ENCODE data around the gene USP20. TPM values are rescaled to one million over a fixed set of nuclear protein-coding genes. Genes with fewer than 3 reads are reported as not detected.

Gene USP20
- total RNA-seq, 1 experiment from 2014 or later, result 16.8 TPM

DNA sequence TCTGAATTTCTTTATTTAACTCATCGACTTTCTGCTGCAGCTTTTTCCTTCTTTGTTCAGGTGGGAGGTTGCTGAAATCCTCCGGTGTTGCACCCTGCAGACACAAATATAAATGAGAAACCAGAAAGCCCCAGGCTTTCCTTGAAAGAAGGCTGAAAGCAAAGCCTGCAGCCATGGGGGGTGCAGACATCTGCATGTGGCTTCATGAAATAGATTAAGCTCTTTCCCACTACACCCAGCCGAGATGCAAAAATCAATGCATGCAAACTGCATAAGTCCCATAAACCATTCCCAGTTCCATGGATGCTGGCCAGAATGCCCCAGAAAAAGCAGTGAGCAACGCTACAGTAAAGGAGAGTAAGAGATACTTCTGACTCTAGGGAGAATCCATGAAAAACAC lies 73.6 kb downstream of the USP20 start:
- no peaks in the 10 kb centered on the region for H3K9me2 ChIP-seq (ENCODE audit: insufficient read depth)
- H3K4me1 ChIP-seq (ENCODE audit: control insufficient read depth in 1 of 2, insufficient read depth in 2 of 2, low read length in 2 of 2), result peaks cover 18 to 31% of the 10 kb centered on the region in 2 experiments
- RAD21 ChIA-PET (ENCODE audit: low non-redundant PET in 1 of 2, low total read pairs in 2 of 2, uncharacterized antibody in 2 of 2, unreplicated experiment in 2 of 2), result no interaction called here
- no peaks in the 10 kb centered on the region for H4K20me1 ChIP-seq (ENCODE audit: insufficient read depth)
- H2AFZ ChIP-seq (ENCODE audit: low read depth, low read length, poor library complexity, severe bottlenecking), result no peak overlapping the region
- CTCF ChIA-PET, result no interaction called here
- no peaks in the 10 kb centered on the region for H3K79me2 ChIP-seq (ENCODE audit: insufficient read depth, low read length)
- ATAC-seq (no peak), DNase-seq (ENCODE audit: low read depth, low spot score) (no peak)
- intact Hi-C loops (cut with micrococcal nuclease), result no loop called here
- no peaks in the 10 kb centered on the region for H3K9me3 ChIP-seq (ENCODE audit: control insufficient read depth in 1 of 2, insufficient read depth in 1 of 2, low read depth in 1 of 2, low read length in 2 of 2)
- no peak overlapping the region for H3K9ac ChIP-seq (ENCODE audit: low read length)
- no TSS peak for BruUV-seq (replicated peaks)
- no peak overlapping the region for H3K4me2 ChIP-seq (ENCODE audit: low read length)
- H3K27me3 ChIP-seq (ENCODE audit: insufficient read depth, low read length), result no peaks in the 10 kb centered on the region
- POLR2A ChIA-PET, result no interaction called here
- no peak overlapping the region for H3K27ac ChIP-seq (ENCODE audit: low read depth, low read length)
- TF ChIP-seq EZH2phosphoT487 (IDR thresholded peaks at IDR 0.05; ENCODE audit: borderline replicate concordance) (no peak), FOSL1 (IDR thresholded peaks at IDR 0.05; ENCODE audit: low read depth) (no peak), JUND (IDR thresholded peaks at IDR 0.05) (no peak), ZNF274 (IDR thresholded peaks at IDR 0.05; ENCODE audit: low read depth, low read length) (no peak), POLR2AphosphoS5 (IDR thresholded peaks at IDR 0.05; ENCODE audit: low read depth, low read length) (no peak)
- H3K36me3 ChIP-seq (ENCODE audit: control insufficient read depth in 1 of 2, insufficient read depth in 2 of 2, low read length in 2 of 2), result no peaks in the 10 kb centered on the region
- no peak overlapping the region for H3K4me3 ChIP-seq (replicated peaks in 1 of 2; ENCODE audit: low read depth in 1 of 2, low read length in 2 of 2)

DNA sequence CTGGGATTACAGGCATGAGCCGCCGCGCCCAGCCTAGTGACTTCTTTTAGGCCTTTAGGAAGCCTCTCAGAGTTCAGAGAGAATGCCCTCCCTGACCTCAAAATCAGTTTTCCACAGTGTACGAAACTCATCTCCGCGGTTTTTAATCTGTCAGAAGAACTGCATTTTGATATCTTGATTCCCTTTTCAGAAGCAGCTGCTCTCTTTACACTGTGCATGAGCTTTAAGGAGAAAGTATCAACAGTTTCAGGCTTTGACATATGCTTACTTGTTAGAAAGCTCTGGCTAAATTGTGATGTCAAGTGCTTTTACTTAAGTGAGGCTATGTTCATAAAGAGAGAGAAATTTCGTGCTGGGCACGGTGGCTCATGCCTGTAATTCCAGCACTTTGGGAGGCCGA lies 74.6 kb downstream of the USP20 start:
- Histone ChIP-seq H3K4me1 (ENCODE audit: control insufficient read depth in 1 of 2, insufficient read depth in 2 of 2, low read length in 2 of 2) (peaks cover 18 to 31% of the 10 kb centered on the region in 2 experiments), H3K9me3 (ENCODE audit: control insufficient read depth in 1 of 2, insufficient read depth in 1 of 2, low read depth in 1 of 2, low read length in 2 of 2) (no peaks in the 10 kb centered on the region), H3K27me3 (ENCODE audit: insufficient read depth, low read length) (no peaks in the 10 kb centered on the region), H3K79me2 (ENCODE audit: insufficient read depth, low read length) (no peaks in the 10 kb centered on the region), H2AFZ (ENCODE audit: low read depth, low read length, poor library complexity, severe bottlenecking) (no peak overlapping the region), H3K4me3 (replicated peaks in 1 of 2; ENCODE audit: low read depth in 1 of 2, low read length in 2 of 2) (no peak overlapping the region; a peak in 1 of 4 replicates), H3K9ac (ENCODE audit: low read length) (peak overlapping the region; percentile 44), H3K36me3 (ENCODE audit: control insufficient read depth in 1 of 2, insufficient read depth in 2 of 2, low read length in 2 of 2) (no peaks in the 10 kb centered on the region), H3K4me2 (ENCODE audit: low read length) (peak overlapping the region; percentile 56), H3K9me2 (ENCODE audit: insufficient read depth) (no peaks in the 10 kb centered on the region), H3K27ac (ENCODE audit: low read depth, low read length) (peak overlapping the region; percentile 30; the same call in 1 of the 2 replicates), H4K20me1 (ENCODE audit: insufficient read depth) (no peaks in the 10 kb centered on the region)
- ATAC-seq, result 0 out of 2 replicates have a peak, but pooled peaks have one; percentile 3
- POLR2A ChIA-PET, result no interaction called here
- RAD21 ChIA-PET (ENCODE audit: low non-redundant PET in 1 of 2, low total read pairs in 2 of 2, uncharacterized antibody in 2 of 2, unreplicated experiment in 2 of 2), result interaction anchor here in 1 of 2 experiments (0.7 kb wide), 1 partner anchor 133 kb away, joined by 3 read pairs; the partner anchor contains the start of gene FNBP1
- DNase-seq (ENCODE audit: low read depth, low spot score), result no peak
- intact Hi-C loops (cut with micrococcal nuclease), result no loop called here
- BruUV-seq (replicated peaks), result no TSS peak
- CTCF ChIA-PET, result interaction anchor here (0.7 kb wide), 1 partner anchor 904 kb away, joined by 3 read pairs; no protein-coding TSS in a partner anchor
- TF ChIP-seq RAD21 (IDR thresholded peaks at IDR 0.05; ENCODE audit: low read depth) (no peak), CEBPB (IDR thresholded peaks at IDR 0.05; ENCODE audit: low read depth) (no peak), POLR2AphosphoS5 (IDR thresholded peaks at IDR 0.05; ENCODE audit: low read depth, low read length) (no peak), JUND (IDR thresholded peaks at IDR 0.05) (no peak), EGR1 (IDR thresholded peaks at IDR 0.05; ENCODE audit: low read depth) (no peak), YY1 (IDR thresholded peaks at IDR 0.05; ENCODE audit: extremely low read depth, insufficient replicate concordance, low read depth, low read length) (no peak), EZH2phosphoT487 (IDR thresholded peaks at IDR 0.05; ENCODE audit: borderline replicate concordance) (no peak), FOSL1 (IDR thresholded peaks at IDR 0.05; ENCODE audit: low read depth) (no peak), EZH2 (IDR thresholded peaks at IDR 0.05) (no peak), POLR2A (IDR thresholded peaks at IDR 0.05; ENCODE audit: borderline replicate concordance, extremely low read depth, insufficient read depth, insufficient read length) (no peak), TCF7L2 (IDR thresholded peaks at IDR 0.05; ENCODE audit: borderline replicate concordance, extremely low read depth, insufficient read depth, insufficient read length) (no peak), ELF1 (IDR thresholded peaks at IDR 0.05; ENCODE audit: borderline replicate concordance, low read depth) (no peak)
- TF ChIP-seq, protein P1, sequence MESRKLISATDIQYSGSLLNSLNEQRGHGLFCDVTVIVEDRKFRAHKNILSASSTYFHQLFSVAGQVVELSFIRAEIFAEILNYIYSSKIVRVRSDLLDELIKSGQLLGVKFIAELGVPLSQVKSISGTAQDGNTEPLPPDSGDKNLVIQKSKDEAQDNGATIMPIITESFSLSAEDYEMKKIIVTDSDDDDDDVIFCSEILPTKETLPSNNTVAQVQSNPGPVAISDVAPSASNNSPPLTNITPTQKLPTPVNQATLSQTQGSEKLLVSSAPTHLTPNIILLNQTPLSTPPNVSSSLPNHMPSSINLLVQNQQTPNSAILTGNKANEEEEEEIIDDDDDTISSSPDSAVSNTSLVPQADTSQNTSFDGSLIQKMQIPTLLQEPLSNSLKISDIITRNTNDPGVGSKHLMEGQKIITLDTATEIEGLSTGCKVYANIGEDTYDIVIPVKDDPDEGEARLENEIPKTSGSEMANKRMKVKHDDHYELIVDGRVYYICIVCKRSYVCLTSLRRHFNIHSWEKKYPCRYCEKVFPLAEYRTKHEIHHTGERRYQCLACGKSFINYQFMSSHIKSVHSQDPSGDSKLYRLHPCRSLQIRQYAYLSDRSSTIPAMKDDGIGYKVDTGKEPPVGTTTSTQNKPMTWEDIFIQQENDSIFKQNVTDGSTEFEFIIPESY (IDR thresholded peaks at IDR 0.05; ENCODE audit: extremely low read depth, insufficient replicate concordance, low read length), result no peak
- TF ChIP-seq, protein P2, sequence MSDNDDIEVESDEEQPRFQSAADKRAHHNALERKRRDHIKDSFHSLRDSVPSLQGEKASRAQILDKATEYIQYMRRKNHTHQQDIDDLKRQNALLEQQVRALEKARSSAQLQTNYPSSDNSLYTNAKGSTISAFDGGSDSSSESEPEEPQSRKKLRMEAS (IDR thresholded peaks at IDR 0.05), result no peak
- TF ChIP-seq, protein P3, sequence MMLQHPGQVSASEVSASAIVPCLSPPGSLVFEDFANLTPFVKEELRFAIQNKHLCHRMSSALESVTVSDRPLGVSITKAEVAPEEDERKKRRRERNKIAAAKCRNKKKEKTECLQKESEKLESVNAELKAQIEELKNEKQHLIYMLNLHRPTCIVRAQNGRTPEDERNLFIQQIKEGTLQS (IDR thresholded peaks at IDR 0.05), result no peak

Data from HCT116 (cell line).